Fibroblast of villous mesenchyme (primary cell): Measurements from ENCODE around the gene GAGE12J. TPM values are rescaled to one million over a fixed set of nuclear protein-coding genes. Genes with fewer than 3 reads are reported as not detected.

ENCODE experiments used
- DNase-seq: peaks from one replicate; pipeline ENCODE4 v3.0.0-alpha.2; 2010; ENCODE audit warnings: low read depth
- H3K4me3 ChIP-seq: 2 replicates; pipeline ENCODE4 v1.5.1; 2011; ENCODE audit warnings: low read depth, mild to moderate bottlenecking, low read length
- total RNA-seq: library from RNA; depleted of rRNA; stranded (reverse); fragments of >200 nt; gene quantifications from 2 replicates; pipeline ENCODE4 v1.2.3, GENCODE V29; 2012
- TF ChIP-seq, protein P1 (sequence below): IDR thresholded peaks from 2 replicates; pipeline ENCODE4 v1.5.1; 2012; ENCODE audit warnings: low read depth, mild to moderate bottlenecking, low read length; ENCODE audit not compliant: insufficient read depth

The GAGE12J gene
- total RNA-seq, 1 donor = not detected

DNA sequence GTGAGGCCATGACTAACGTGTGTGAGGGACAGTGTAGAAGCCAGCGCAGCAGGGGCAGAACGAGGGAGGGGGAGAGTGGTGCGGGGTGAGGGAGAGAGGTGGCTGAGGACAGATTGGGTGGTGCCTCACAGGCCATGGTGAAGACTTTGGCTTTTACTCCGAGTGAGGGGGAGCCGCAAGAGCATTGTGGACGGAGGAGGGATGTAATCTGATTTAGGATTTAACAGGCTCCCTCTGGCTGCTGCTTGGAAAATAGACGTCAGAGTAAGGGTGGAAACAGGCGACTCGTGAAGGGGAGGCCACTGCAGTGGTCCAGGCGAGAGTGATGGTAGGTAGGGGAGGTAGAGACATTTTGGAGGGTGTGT, 39.2 kb upstream of the GAGE12J start:
- H3K4me3 ChIP-seq = no peak overlapping the region
- DNase-seq = peak; percentile 30
- TF ChIP-seq, protein P1, sequence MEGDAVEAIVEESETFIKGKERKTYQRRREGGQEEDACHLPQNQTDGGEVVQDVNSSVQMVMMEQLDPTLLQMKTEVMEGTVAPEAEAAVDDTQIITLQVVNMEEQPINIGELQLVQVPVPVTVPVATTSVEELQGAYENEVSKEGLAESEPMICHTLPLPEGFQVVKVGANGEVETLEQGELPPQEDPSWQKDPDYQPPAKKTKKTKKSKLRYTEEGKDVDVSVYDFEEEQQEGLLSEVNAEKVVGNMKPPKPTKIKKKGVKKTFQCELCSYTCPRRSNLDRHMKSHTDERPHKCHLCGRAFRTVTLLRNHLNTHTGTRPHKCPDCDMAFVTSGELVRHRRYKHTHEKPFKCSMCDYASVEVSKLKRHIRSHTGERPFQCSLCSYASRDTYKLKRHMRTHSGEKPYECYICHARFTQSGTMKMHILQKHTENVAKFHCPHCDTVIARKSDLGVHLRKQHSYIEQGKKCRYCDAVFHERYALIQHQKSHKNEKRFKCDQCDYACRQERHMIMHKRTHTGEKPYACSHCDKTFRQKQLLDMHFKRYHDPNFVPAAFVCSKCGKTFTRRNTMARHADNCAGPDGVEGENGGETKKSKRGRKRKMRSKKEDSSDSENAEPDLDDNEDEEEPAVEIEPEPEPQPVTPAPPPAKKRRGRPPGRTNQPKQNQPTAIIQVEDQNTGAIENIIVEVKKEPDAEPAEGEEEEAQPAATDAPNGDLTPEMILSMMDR = peak; percentile 28

DNA sequence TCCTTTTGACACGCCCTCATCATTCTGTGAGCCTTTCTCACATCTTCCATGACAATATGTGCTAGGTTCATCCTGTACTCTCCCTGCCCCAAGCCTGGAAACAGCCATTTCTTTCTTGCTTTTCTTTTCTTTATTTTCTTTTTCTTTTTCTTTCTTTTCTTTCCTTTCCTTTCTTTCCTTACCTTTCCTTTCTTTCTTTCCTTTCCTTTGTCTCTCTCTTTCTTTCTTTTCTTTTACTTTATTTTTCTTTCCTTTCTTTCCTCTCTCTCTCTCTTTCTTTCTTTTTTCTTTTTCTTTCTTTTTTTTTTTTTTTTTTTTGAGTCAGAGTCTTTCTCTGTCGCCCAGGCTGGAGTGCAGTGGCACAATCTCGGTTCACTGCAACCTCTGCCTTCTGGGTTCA, 37.6 kb upstream of the GAGE12J start:
- no peak for DNase-seq
- no peak overlapping the region for H3K4me3 ChIP-seq
- TF ChIP-seq, protein P1 = no peak

DNA sequence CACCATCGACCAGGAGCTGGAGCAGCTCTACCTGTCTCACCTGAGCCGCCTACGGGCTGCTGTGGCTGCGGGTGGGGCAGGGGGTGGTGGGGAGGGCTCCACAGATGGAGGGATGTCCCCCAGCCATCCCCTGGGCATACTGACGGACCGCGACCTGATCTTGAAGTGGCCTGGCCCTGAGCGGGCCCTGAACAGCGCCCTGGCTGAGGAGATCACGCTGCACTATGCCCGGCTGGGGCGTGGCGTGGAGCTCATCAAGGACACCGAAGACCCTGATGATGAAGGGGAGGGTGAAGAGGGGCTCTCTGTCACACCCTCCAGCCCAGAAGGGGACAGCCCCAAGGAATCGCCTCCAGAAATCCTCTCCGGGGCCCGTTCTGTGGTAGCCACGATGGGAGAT, 35.7 kb upstream of the GAGE12J start:
- H3K4me3 ChIP-seq = no peak overlapping the region
- TF ChIP-seq, protein P1 = no peak
- DNase-seq = no peak

DNA sequence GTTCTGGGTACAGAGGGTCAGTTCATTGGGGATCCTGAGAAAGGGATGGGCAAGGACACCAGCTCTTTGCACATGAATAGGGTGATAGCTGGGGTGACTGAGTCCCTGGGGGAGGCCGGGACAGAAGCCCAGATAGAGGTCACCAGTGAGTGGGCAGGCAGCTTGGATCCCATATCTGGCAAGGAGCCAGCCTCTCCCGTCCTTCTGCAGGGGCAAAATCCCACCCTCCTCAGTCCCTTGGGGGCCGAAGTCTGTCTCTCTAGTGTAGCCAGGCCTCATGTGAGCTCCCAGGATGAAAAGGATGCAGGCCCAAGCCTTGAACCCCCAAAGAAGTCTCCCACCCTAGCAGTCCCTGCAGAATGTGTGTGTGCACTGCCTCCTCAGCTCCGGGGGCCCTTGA, 35.3 kb upstream of the GAGE12J start:
- no peak overlapping the region for H3K4me3 ChIP-seq
- TF ChIP-seq, protein P1 = no peak
- DNase-seq = no peak

DNA sequence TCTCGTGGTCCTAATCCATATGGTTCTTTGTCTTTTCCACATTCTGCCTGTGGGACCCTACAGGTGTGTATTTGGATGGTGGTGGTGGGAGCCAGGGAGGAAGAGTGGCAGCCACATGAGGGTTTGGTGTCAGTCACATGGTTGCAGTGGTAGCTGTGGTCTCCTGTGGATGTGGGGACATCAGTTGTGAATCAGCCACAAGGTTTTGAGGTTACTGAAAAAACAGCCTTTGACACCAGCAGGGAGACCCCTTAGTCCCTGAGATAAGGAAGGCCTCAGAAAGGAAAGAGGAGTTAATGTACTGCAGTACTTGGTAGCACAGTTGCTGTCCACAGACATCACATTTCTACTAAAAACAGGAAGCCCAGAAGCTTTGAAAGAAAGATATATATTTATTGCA, 34.2 kb upstream of the GAGE12J start:
- TF ChIP-seq, protein P1 = no peak
- H3K4me3 ChIP-seq = no peak overlapping the region
- no peak for DNase-seq

DNA sequence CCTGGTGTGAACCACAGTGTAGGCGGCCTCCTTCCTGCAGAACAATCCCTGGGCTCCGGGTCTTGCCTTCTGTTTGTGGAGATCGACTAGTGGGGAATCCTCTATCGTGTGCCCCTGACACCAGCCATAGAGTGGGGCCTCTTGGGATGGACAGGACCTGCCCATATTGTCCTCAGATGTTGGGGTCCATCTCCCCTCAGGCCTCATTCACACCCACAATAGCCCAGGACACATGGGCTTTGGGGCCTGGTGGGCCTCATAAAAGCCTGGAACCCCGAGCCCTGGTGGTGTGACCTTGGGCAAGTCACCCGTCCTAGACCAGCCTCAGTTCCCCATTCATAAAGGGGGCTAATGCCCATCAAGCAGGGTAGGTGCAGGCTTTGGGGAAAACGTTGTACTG, 31.6 kb upstream of the GAGE12J start:
- H3K4me3 ChIP-seq = no peak overlapping the region
- TF ChIP-seq, protein P1 = no peak
- DNase-seq = no peak

DNA sequence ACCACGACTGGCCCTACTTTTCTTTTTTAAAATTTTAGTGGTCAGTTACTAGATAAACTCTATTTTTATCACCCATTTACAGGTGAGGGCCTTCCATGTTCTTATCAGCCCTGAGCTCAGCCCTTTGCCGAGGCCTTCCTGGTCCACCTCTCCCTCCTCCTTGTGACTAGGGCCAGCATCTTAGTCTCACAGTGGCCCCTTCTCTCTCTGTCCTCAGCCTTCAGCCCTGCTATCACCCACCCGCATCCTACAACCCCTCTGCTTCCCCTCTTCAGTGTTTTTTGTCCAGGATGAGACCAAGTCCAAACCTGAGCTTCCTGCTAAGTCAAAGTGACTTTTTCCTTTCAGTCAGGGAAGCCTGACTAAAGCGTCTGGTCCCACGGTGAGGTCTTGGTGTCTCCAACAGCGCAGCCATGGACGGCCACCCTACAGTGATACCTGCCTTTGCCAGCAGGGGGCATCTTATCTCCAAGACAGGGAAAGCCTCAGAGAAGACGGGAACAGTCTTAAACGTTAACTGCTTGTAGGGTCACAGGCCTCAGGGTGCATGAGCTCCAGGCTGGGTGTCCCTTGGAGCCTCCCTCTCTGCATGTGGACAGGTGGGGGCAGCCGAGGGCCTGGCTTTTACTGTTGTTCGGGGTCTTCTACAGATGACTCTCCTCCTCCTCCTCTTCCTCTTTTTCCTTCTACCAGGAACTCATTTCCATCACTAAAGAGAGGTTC, 30.1 kb upstream of the GAGE12J start:
- TF ChIP-seq, protein P1 = peak; percentile 51
- DNase-seq = peak; percentile 52

More for the DNA sequence above, 30.1 kb upstream of the GAGE12J start:
- H3K4me3 ChIP-seq = no peak overlapping the region
